ENCODE measurements around the gene DPAGT1. TPM values are rescaled to one million over a fixed set of nuclear protein-coding genes. Genes with fewer than 3 reads are reported as not detected.

Gene DPAGT1
- total RNA-seq, 4 donors from 2014 or later = 14.2 to 28.7 (median 19.9) TPM

DNA sequence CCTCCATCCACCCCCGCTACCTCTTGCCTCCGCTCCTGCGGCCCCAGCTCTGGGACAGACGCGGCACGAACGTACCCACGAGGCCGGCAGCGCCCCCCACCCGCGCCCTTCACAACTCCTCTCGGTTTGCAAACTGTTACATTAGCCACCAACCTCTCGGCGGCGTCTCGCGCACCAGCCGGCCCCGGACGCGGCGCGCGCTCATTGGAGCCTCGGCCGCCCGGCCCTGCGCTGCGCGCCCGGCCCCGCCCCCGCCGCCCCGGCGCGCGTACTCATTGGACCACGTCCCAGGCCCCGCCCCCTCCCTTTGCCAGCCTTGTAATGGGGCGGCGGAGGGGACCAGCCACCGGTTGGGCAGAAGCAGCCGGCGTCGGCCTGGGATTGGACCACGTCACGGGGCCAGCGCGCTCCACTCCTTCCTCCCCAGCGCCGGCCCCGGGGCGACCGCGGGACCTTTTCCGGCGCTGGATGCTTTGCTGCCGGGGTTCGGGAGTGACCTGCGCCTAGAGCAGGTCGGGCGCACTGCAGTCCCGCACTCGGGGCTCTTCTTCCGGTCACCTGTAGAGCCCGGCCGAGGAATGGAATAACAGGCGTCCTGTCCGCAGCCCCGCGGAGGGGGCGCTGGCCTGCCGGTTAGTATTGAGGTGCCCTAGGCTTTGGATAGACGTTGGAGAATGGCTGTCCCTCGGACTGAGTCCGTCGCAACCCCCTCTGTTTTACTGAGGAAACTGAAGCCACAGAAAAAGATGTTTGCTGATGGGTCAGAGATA is 44.5 kb downstream of the DPAGT1 start, which contains the start of gene HYOU1:
TSS of gene HYOU1 (minus strand) at position 206 of the 770 bp plus-strand sequence. CDS start 1,045 bp downstream, outside the sequence.
- 0% methylated on average over 15 of the region's 79 CpGs for WGBS
- intact Hi-C loops (cut with DNase I) = no loop called here
- Histone ChIP-seq H3K36me3 (peaks cover 21 to 34% (median 32%) of the 10 kb centered on the region in 4 donors), H3K9me3 (no peaks in the 10 kb centered on the region), H3K4me1 (peaks cover 13 to 30% (median 25%) of the 10 kb centered on the region in 4 donors), H3K27ac (replicated peaks in 1 of 4) (peak within 1 kb of the TSS; percentile 88 to 94 (median 93)), H3K4me3 (peak within 1 kb of the TSS; percentile 72 to 99 (median 98)), H3K27me3 (no peaks in the 10 kb centered on the region)
- TF ChIP-seq EP300 (IDR thresholded peaks at IDR 0.05) = no peak
- TF ChIP-seq, protein P1, sequence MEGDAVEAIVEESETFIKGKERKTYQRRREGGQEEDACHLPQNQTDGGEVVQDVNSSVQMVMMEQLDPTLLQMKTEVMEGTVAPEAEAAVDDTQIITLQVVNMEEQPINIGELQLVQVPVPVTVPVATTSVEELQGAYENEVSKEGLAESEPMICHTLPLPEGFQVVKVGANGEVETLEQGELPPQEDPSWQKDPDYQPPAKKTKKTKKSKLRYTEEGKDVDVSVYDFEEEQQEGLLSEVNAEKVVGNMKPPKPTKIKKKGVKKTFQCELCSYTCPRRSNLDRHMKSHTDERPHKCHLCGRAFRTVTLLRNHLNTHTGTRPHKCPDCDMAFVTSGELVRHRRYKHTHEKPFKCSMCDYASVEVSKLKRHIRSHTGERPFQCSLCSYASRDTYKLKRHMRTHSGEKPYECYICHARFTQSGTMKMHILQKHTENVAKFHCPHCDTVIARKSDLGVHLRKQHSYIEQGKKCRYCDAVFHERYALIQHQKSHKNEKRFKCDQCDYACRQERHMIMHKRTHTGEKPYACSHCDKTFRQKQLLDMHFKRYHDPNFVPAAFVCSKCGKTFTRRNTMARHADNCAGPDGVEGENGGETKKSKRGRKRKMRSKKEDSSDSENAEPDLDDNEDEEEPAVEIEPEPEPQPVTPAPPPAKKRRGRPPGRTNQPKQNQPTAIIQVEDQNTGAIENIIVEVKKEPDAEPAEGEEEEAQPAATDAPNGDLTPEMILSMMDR (IDR thresholded peaks at IDR 0.05) = peak in 2 of 3 experiments; percentile 17 to 23
- peak; percentile 80 to 93 for TF ChIP-seq POLR2AphosphoS5 (IDR thresholded peaks at IDR 0.05)
- TF ChIP-seq POLR2A (IDR thresholded peaks at IDR 0.05; ENCODE audit: low read depth) = peak; percentile 67
- peak; percentile 100 for DNase-seq (ENCODE audit: extremely low spot score)

DNA sequence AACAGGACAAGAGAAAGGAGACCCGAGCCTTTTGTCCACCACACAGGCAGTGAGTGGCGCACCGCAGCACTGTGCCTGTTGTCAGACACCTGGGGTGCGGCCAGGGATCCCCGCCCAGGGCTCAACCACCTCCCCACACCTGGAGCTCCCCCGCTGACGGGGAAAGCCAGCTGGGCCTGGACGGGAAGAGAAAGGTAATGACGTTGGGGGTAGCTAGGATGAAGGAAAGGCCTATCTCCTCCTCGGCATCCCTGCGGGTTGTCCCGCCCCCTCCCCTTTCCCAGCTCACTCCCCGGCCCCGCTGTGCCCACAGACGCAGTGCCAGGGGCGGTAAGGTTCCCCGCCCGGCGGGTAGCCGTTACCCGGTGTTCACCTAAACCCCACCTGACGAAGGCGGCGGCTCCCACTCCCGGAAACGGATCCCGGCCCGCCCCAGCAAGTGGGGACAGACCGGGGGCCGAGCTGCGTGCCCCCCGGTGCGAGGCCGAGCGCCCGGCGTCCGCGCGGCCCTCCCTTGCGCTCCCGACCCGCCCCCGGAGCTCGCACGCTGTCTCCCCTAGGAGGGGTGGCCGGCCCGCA is 45.1 kb downstream of the DPAGT1 start:
- H3K27me3 ChIP-seq = no peaks in the 10 kb centered on the region
- peak overlapping the region; percentile 72 to 99 (median 98) for H3K4me3 ChIP-seq
- WGBS = 0% methylated on average over 15 of the region's 48 CpGs
- no peaks in the 10 kb centered on the region for H3K9me3 ChIP-seq
- peaks cover 13 to 30% (median 25%) of the 10 kb centered on the region in 4 donors for H3K4me1 ChIP-seq
- TF ChIP-seq EP300 (IDR thresholded peaks at IDR 0.05) (no peak), POLR2A (IDR thresholded peaks at IDR 0.05; ENCODE audit: low read depth) (no peak), POLR2AphosphoS5 (IDR thresholded peaks at IDR 0.05) (no peak)
- TF ChIP-seq, protein P1 (IDR thresholded peaks at IDR 0.05) = no peak
- intact Hi-C loops (cut with DNase I) = no loop called here
- no peak for DNase-seq (ENCODE audit: extremely low spot score)
- H3K27ac ChIP-seq (replicated peaks in 1 of 4) = peak overlapping the region; percentile 88 to 94 (median 93)
- peaks cover 28 to 41% (median 39%) of the 10 kb centered on the region in 4 donors for H3K36me3 ChIP-seq

DNA sequence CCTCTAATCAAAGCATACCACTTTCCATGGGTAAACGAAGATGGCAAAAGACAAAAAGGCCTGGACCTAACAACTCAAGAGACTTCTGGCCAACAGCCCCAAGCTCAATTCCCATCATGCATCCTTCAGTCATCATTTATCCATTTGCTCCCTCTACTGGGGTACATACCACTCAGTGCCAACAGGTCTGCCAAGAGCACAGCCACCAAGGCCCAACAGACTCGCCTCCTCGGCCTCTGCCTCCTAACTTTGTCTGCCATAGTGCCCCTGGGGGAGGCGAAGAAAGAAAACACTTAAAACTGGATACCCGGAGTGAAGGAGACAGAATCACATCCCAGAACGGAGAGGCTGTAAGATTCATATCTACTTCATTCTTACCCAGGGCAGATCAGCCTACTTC is 45.8 kb downstream of the DPAGT1 start:
- WGBS = 35% methylated on average over 6 of the region's 6 CpGs
- peaks cover 13 to 30% (median 25%) of the 10 kb centered on the region in 4 donors for H3K4me1 ChIP-seq
- no peak for DNase-seq (ENCODE audit: extremely low spot score)
- peaks cover 34 to 47% (median 45%) of the 10 kb centered on the region in 4 donors for H3K36me3 ChIP-seq
- intact Hi-C loops (cut with DNase I) = no loop called here
- H3K27ac ChIP-seq (replicated peaks in 1 of 4) = peak overlapping the region in 3 of 4 donors; percentile 88 to 94 (median 92)
- peak overlapping the region; percentile 72 to 99 (median 98) for H3K4me3 ChIP-seq
- TF ChIP-seq, protein P1 (IDR thresholded peaks at IDR 0.05) = no peak
- no peak for TF ChIP-seq EP300 (IDR thresholded peaks at IDR 0.05)
- no peak for TF ChIP-seq POLR2AphosphoS5 (IDR thresholded peaks at IDR 0.05)
- no peaks in the 10 kb centered on the region for H3K27me3 ChIP-seq
- no peaks in the 10 kb centered on the region for H3K9me3 ChIP-seq

DNA sequence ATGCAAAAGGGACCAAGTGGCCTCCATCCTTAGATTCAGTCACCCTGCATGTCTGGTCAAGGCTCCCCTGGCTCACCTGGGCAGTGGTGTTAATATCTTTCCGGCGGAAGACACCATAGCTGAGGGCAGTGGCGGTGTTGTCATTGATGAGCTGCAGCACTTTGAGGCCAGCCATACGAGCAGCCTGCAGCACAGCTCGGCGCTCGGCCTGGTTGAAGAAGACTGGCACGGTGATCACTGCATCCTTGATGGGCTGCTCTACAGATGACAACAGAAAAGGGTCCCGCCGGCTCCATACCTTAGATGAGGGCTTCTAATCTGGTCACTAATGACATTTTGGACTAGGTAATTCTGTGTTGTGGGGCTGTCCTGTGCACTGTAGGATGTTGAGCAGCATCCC is 47.2 kb downstream of the DPAGT1 start:
- no peak for DNase-seq (ENCODE audit: extremely low spot score)
- WGBS = 94% methylated on average over 8 of the region's 10 CpGs
- no peaks in the 10 kb centered on the region for H3K27me3 ChIP-seq
- no peak overlapping the region for H3K4me3 ChIP-seq
- TF ChIP-seq POLR2A (IDR thresholded peaks at IDR 0.05; ENCODE audit: low read depth) (no peak), POLR2AphosphoS5 (IDR thresholded peaks at IDR 0.05) (no peak), EP300 (IDR thresholded peaks at IDR 0.05) (no peak)
- TF ChIP-seq, protein P1 (IDR thresholded peaks at IDR 0.05) = no peak
- no peaks in the 10 kb centered on the region for H3K9me3 ChIP-seq
- peaks cover 13 to 30% (median 25%) of the 10 kb centered on the region in 4 donors for H3K4me1 ChIP-seq
- peaks cover 46 to 60% (median 58%) of the 10 kb centered on the region in 4 donors for H3K36me3 ChIP-seq
- intact Hi-C loops (cut with DNase I) = no loop called here
- no peak overlapping the region for H3K27ac ChIP-seq (replicated peaks in 1 of 4)
